Measurements from ENCODE around the gene C5orf15.

GRCh38 chr5:133933670-133934295 lies 34.6 kb downstream of the C5orf15 start:
- TF ChIP-seq CTCF (IDR thresholded peaks at IDR 0.05) (no peak), POLR2A (IDR thresholded peaks at IDR 0.05) (no peak)
